ENCODE results near the gene TERT. TPM values are rescaled to one million over a fixed set of nuclear protein-coding genes. Genes with fewer than 3 reads are reported as not detected.
"Not testable (repeated sequence)": the region's sequence is repeated elsewhere in the genome, so short reads cannot be mapped to it uniquely, and the experiment has no call there.

TERT gene
- polyA plus RNA-seq, 4 donors, result 0.20 to 0.56 (median 0.39) TPM

DNA sequence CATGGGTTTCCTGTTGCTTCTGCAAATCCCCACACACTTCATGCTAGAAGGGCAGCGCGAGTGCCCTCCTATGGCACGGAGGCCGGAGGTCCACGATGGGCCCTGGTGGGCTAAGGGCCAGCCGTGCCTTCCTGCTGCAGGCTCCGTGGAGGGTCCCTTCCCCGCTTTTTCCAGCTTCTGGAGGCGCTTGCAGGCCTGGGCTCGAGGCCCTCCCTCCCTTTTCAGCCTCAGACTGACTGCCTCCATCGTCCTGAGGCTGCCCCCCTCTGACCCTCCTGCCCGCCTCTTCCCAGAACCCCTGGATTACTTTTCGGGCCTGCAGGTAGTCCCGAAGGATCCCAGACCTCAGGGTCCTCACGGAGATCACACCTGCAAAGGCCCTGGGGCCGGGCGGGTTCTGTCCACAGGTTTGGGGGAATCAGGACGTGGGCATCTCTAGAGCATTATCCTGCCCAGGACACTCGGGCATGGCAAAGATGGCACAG, 3.2 kb upstream of the TERT start:
- no peak for DNase-seq (ENCODE audit: low read depth in 4 of 4, low spot score in 2 of 4)

DNA sequence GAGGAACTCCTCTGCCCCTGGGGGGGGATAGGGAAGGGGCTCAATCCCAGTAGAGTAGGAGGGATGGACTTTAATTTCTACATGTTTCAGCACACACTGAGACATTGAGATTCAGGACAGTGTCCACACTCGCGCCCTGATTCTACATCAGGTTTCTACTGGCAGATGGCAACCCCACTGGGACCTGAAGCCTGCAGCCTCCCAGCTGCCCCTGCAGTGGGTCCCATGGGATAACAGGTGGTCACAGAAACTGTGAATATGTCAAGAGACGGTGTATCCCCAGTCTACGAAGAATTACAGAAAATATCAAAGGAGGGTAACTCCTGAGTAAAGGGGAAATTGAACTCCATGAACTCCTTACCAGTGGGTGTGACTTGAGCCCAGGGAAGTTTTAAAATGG, 2.4 kb upstream of the TERT start:
- DNase-seq (ENCODE audit: low read depth in 4 of 4, low spot score in 2 of 4), result no peak

DNA sequence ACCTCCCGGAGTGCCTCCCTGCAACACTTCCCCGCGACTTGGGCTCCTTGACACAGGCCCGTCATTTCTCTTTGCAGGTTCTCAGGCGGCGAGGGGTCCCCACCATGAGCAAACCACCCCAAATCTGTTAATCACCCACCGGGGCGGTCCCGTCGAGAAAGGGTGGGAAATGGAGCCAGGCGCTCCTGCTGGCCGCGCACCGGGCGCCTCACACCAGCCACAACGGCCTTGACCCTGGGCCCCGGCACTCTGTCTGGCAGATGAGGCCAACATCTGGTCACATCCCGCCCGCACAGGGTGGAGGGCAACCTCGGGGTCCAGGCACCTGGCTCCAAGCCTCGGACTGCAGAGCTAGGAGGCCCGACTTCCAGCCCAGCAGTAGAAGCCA, 776 bp upstream of the TERT start:
- no peak for DNase-seq (ENCODE audit: low read depth in 4 of 4, low spot score in 2 of 4)

DNA sequence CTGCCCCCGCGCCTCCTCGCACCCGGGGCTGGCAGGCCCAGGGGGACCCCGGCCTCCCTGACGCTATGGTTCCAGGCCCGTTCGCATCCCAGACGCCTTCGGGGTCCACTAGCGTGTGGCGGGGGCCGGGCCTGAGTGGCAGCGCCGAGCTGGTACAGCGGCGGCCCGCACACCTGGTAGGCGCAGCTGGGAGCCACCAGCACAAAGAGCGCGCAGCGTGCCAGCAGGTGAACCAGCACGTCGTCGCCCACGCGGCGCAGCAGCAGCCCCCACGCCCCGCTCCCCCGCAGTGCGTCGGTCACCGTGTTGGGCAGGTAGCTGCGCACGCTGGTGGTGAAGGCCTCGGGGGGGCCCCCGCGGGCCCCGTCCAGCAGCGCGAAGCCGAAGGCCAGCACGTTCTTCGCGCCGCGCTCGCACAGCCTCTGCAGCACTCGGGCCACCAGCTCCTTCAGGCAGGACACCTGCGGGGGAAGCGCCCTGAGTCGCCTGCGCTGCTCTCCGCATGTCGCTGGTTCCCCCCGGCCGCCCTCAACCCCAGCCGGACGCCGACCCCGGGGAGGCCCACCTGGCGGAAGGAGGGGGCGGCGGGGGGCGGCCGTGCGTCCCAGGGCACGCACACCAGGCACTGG, 548 bp downstream of the TERT start:
- no peak for DNase-seq (ENCODE audit: low read depth in 4 of 4, low spot score in 2 of 4)

DNA sequence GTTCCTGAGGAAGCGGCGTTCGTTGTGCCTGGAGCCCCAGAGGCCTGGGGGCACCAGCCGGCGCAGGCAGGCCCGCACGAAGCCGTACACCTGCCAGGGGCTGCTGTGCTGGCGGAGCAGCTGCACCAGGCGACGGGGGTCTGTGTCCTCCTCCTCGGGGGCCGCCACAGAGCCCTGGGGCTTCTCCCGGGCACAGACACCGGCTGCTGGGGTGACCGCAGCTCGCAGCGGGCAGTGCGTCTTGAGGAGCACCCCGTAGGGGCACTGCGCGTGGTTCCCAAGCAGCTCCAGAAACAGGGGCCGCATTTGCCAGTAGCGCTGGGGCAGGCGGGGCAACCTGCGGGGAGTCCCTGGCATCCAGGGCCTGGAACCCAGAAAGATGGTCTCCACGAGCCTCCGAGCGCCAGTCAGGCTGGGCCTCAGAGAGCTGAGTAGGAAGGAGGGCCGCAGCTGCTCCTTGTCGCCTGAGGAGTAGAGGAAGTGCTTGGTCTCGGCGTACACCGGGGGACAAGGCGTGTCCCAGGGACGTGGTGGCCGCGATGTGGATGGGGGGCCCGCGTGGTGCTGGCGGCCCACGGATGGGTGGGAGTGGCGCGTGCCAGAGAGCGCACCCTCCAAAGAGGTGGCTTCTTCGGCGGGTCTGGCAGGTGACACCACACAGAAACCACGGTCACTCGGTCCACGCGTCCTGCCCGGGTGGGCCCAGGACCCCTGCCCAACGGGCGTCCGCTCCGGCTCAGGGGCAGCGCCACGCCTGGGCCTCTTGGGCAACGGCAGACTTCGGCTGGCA, 1.3 kb downstream of the TERT start:
- no peak for DNase-seq (ENCODE audit: low read depth in 4 of 4, low spot score in 2 of 4)

DNA sequence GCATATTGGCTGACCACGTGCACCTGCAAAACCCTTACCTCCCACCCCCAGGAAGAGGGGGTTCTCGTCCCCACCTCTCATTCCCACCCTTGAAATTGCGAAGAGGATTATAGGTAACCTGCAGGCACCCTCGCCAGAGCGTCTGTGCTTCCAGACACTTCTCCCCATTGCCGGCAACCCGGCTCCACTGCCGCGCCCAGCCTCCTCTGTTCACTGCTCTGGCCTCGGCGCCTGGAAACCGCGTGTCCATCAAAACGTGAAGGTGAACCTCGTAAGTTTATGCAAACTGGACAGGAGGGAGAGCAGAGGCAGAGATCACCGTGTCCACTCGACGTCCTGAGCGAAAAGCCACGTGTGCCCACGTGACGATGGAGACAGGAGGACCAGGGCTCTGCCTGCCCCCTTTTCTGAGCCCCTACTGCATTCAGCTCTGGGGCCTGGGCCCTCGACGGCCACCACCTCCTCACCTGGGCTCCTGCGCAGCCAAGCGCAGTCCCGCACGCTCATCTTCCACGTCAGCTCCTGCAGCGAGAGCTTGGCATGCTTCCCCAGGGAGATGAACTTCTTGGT, 1.9 kb downstream of the TERT start:
- DNase-seq (ENCODE audit: low read depth in 4 of 4, low spot score in 2 of 4), result no peak

DNA sequence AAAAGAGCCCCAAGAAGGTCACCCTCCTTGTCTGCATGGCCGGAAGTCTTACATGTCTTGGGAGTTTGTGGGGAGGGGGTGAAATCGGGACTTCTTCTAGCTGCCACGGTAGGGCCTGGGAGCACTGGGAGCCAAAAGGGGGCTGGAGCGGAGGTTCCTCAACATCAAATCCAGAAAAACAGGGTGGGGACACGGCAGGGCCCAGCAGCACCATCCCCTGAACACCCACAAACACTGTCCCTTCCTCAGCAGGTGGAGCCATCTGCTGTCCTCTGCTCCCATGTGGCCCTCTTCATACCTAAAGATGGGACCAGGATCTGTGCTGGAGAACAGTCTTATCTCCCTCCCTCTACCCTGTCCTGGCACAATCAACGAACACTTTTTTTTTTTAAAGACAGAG, 2.7 kb downstream of the TERT start:
- DNase-seq (ENCODE audit: low read depth in 4 of 4, low spot score in 2 of 4), result no peak

DNA sequence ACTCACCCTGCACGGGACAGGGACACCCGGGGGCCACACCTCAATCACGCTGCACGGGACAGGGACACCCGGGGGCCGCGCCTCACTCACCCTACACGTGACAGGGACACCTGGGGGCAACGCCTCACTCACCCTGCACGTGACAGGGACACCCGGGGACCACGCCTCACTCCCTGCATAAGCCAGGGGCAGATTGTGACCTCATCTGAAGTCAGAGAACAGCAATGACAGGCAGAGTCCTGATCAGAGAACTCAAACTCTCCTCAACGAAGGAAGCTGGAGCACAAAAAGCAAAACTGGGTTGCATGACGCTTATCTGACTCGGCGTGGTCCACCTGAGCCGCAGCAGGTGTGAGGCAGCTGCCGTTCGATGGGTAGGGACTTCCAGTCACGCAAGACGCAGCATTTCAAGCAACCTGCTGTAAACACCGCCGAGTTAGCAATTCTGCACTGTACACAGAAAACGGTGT, 3.2 kb downstream of the TERT start:
- DNase-seq (ENCODE audit: low read depth in 4 of 4, low spot score in 2 of 4), result no peak

DNA sequence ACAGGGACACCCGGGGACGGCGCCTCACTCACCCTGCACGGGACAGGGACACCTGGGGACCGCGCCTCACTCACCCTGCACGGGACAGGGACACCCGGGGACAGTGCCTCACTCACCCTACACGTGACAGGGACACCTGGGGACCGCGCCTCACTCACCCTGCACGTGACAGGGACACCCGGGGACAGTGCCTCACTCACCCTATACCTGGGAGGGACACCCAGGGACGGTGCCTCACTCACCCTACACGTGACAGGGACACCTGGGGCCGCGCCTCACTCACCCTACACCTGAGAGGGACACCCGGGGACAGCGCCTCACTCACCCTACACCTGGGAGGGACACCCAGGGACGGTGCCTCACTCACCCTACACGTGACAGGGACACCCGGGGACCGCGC, 3.9 kb downstream of the TERT start:
- DNase-seq (ENCODE audit: low read depth in 4 of 4, low spot score in 2 of 4), result not testable (repeated sequence)

DNA sequence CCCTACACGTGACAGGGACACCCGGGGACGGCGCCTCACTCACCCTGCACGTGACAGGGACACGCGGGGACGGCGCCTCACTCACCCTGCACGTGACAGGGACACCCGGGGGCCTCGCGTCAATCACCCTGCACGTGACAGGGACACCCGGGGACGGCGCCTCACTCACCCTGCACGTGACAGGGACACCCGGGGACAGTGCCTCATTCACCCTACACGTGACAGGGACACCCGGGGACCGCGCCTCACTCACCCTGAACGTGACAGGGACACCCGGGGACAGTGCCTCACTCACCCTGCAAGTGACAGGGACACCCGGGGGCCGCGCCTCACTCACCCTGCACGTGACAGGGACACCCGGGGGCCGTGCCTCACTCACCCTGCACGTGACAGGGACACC, 5.3 kb downstream of the TERT start:
- not testable (repeated sequence) for DNase-seq (ENCODE audit: low read depth in 4 of 4, low spot score in 2 of 4)

DNA sequence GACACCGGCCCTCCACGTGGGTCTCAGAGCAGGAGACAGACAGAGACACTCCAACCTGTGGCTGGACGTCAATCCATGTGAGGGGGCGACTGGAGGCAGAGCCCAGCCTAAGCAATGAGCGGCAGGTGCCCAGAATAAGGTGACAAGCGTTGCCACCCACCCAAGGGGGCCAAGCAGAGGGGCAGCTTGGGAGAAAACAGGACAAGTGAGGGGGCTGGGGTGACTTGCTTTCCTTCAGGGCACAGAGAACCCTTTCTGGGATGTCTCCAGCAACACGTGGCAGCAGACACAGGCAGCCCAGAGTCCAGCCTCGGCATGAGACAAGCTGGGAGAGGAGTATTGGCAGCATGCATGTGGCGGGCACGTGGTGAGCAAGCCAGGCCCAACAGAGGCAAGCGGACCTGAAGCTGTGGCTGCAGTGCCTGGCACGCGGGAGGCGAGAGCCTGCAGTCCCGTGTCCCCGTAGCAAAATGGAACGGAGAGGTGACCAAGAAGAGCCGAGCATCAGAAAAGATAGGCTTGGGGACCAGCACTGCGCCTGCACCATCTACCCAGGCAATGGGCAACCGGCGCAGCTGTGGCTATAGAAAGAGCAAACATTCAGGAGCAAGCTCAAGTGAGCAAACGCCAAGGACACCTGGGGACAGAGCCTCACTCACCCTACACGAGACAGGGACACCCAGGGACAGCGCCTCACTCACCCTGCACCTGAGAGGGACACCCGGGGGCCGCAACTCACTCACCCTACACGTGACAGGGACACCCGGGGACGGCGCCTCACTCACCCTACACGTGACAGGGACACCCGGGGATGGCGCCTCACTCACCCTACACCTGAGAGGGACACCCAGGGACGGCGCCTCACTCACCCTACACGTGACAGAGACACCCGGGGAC, 6.2 kb downstream of the TERT start:
- no peak for DNase-seq (ENCODE audit: low read depth in 4 of 4, low spot score in 2 of 4)

DNA sequence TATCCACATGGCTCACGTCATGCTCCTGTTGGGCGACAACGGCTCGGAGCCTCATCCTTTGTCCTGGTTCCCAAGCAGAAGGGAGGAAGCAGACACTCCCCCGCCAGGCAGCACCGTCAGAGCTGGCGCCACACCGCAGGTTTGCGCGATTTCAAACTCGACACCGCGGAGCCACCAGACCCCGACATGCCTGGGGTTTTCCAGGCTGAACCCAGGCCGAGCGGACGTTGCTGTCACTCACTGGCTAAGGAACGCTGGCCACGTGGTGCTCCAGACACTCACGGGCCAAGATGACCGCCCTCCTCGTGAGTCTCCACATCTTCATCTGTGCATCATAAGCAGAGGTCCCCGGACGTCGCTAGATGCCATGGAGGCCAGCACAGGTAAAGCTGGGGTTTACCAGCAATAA, 9.0 kb downstream of the TERT start:
- no peak for DNase-seq (ENCODE audit: low read depth in 4 of 4, low spot score in 2 of 4)

DNA sequence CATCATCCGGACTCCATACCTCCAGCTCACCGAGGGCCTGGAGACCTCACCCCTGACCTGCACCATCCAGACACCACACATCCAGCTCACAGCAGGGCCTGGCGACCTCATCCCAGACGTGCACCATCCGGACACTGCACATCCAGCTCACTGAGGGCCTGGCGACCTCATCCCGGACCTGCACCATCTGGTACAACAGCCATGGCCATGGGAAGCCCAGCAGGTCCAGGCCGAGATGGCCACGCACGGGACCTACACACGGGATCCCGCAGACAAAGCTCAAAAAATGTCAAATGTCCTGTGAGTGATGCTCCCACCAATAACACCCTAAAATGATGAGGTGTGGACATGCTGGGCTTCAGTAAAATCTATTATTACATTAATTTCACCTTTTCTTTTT, 9.7 kb downstream of the TERT start:
- DNase-seq (ENCODE audit: low read depth in 4 of 4, low spot score in 2 of 4), result no peak

DNA sequence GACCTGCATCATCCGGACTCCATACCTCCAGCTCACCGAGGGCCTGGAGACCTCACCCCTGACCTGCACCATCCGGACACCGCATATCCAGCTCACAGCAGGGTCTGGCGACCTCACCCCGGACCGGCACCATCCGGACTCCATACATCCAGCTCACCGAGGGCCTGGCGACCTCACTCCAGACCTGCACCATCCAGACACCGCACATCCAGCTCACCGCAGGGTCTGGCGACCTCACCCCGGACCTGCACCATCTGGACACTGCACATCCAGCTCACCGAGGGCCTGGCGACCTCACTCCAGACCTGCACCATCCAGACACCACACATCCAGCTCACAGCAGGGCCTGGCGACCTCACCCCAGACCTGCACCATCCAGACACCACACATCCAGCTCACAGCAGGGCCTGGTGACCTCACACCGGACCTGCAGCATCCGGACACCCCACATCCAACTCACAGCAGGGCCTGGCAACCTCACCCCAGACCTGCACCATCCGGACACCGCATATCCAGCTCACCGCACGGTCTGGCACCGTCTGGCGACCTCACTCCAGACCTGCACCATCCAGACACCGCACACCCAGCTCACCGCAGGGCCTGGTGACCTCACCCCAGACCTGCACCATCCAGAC, 10.4 kb downstream of the TERT start:
- not testable (repeated sequence) for DNase-seq (ENCODE audit: low read depth in 4 of 4, low spot score in 2 of 4)

DNA sequence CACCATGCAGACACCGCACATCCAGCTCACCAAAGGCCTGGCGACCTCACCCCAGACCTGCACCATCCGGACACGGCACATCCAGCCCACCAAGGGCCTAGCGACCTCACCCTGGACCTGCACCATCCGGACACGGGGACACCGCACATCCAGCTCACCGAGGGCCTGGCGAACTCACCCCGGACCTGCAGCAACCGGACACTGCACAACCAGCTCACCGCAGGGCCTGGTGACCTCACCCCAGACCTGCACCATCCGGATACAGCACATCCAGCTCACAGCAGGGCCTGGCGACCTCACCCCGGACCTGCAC, 11.2 kb downstream of the TERT start:
- DNase-seq (ENCODE audit: low read depth in 4 of 4, low spot score in 2 of 4), result not testable (repeated sequence)

DNA sequence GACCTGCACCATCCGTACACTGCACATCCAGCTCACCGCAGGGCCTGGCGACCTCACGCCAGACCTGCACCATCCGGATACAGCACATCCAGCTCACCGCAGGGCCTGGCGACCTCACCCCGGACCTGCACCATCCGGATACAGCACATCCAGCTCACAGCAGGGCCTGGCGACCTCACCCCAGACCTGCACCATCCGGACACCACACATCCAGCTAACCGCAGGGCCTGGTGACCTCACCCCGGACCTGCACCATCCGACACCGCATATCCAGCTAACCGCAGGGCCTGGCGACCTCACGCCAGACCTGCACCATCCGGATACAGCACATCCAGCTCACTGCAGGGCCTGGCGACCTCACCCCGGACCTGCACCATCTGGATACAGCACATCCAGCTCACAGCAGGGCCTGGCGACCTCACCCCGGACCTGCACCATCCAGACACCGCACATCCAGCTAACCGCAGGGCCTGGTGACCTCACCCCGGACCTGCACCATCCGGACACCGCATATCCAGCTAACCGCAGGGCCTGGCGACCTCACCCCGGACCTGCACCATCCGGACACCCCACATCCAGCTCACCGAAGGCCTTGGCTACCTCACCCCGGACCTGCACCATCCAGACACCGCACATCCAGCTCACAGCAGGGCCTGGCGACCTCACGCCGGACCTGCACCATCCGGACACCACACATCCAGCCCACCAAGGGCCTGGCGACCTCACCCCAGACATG, 11.7 kb downstream of the TERT start:
- not testable (repeated sequence) for DNase-seq (ENCODE audit: low read depth in 4 of 4, low spot score in 2 of 4)

DNA sequence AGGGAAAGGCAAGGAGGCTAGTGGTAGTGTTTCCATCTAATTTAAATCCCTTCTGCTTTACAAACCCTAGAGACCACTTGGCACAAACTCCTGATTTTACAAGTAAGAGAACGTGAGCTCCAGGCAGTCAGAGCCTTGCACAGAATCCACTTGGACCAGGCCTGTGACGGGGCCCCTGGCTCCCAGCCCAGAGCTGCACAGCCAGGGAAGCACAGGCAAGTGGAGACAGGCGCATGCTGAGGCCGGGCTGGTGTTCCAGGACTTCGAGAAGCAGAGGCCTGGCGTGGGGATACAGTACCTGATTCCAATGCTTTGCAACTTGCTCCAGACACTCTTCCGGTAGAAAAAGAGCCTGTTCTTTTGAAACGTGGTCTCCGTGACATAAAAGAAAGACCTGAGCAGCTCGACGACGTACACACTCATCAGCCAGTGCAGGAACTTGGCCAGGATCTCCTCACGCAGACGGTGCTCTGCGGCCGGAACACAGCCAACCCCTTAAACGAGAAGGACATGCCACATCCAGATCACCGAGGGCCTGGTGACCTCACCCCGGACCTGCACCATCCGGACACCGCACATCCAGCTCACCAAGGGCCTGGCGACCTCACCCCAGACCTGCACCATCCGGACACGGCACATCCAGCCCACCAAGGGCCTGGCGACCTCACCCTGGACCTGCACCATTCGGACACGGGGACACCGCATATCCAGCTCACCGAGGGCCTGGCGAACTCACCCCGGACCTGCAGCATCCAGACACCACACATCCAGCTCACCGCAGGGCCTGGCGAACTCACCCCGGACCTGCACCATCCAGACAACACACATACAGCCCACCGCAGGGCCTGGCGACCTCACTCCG, 12.5 kb downstream of the TERT start:
- DNase-seq (ENCODE audit: low read depth in 4 of 4, low spot score in 2 of 4), result no peak

DNA sequence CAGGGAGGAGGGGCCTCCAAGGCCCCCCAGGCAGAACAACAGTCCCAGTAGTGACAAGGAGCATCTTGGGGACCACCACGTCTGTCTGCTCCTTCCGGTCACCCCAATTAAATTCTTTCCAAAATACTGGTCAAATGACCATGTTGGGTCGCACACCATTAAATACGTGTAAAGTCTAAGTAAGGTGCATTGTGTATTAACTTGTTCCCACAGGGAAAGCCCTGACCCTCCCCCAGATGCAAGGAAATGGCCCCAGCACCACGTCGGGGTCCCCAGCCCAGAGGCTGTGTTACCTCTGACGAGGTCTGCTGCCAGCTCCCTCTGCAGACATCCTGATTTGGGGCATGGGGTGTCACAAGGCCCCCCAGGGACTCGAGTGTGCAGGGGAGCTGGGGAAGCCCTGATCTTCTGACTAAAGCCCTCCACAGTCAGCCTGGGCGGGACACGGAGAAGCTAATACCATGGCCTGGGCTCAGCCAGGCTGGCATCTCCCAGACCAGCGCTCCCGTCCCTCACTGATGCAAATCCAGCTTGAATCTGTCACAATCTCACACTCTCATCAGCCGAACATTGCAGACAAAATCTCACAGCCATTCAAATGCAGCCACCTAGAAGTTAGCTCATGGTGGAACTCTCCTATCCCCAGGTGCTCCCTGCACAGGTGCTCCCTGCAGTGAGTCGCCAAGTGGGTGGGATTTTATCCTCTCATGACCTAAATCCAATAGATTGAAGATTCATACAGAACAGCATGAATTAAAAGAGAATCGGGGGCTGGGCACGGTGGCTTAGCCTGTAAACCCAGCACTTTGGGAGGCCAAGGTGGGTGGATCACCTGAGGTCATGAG, 13.6 kb downstream of the TERT start:
- no peak for DNase-seq (ENCODE audit: low read depth in 4 of 4, low spot score in 2 of 4)

Data from left renal cortex interstitium (tissue), 4 donors.